IMR-90 (cell line): ENCODE data around the gene FMN1. TPM values are rescaled to one million over a fixed set of nuclear protein-coding genes. Genes with fewer than 3 reads are reported as not detected.

Source experiments
- ATAC-seq: fragments of 200-7000 bp; cut with Tn5 transposase; 2 replicates; pipeline ENCODE4 v1.9.1; 2020; ENCODE audit warnings: low read depth, mild to moderate bottlenecking, moderate library complexity
- BruUV-seq: library from RNA; stranded (reverse); fragments of 400-500 nt; replicated peaks from 2 replicates; lab custom pipeline; 2021; lab: Mats Ljungman, UMichigan
- CTCF ChIA-PET: fragments of 300-600 bp; formaldehyde crosslinking; extraction: SDS; loops from one replicate; lab custom pipeline; 2021; ENCODE audit warnings: antibody characterized with exemption; lab: Yijun Ruan, JAX
- POLR2A ChIA-PET: fragments of 300-600 bp; sonication (Branson Sonifier 250); formaldehyde crosslinking; loops from one replicate; lab custom pipeline; 2022; ENCODE audit warnings: antibody characterized with exemption; ENCODE audit not compliant: unreplicated experiment; lab: Charles Lee
- DNase-seq: peaks from one replicate; pipeline ENCODE4 v3.0.0; 2013
- H2AFZ ChIP-seq: replicated peaks from 2 replicates; pipeline ENCODE3; 2013; ENCODE audit warnings: low read length, mild to moderate bottlenecking; ENCODE audit not compliant: poor library complexity
- H2AK5ac ChIP-seq: 2 replicates; pipeline ENCODE4 v1.6.1; 2013; ENCODE audit warnings: low read depth, low read length, inconsistent platforms
- H2AK9ac ChIP-seq: replicated peaks from 2 replicates; pipeline ENCODE3; 2013; ENCODE audit warnings: mild to moderate bottlenecking, low read depth, low read length, moderate library complexity; ENCODE audit not compliant: poor library complexity
- H2BK120ac ChIP-seq: 2 replicates; pipeline ENCODE4 v1.6.1; 2013; ENCODE audit warnings: low read depth, low read length, inconsistent platforms
- H2BK15ac ChIP-seq: 3 replicates; pipeline ENCODE4 v1.6.1; 2013; ENCODE audit warnings: low read depth, low read length, inconsistent platforms
- H2BK20ac ChIP-seq: 2 replicates; pipeline ENCODE4 v1.6.1; 2013; ENCODE audit warnings: low read depth, mild to moderate bottlenecking, inconsistent platforms, low read length, moderate library complexity
- H2BK5ac ChIP-seq: 2 replicates; pipeline ENCODE4 v1.6.1; 2013; ENCODE audit warnings: mild to moderate bottlenecking, low read depth, low read length, inconsistent platforms; ENCODE audit not compliant: poor library complexity, severe bottlenecking
- H3K14ac ChIP-seq: replicated peaks from 2 replicates; pipeline ENCODE4 v1.6.1; 2013; ENCODE audit warnings: low read depth, low read length, inconsistent platforms
- H3K18ac ChIP-seq: 2 replicates; pipeline ENCODE4 v1.6.1; 2013; ENCODE audit warnings: low read depth, low read length, control low read depth
- H3K23ac ChIP-seq: 2 replicates; pipeline ENCODE4 v1.6.1; 2013; ENCODE audit warnings: low read depth, low read length, inconsistent platforms
- H3K27ac ChIP-seq: 2 replicates; pipeline ENCODE4 v1.5.1; 2013; ENCODE audit warnings: mild to moderate bottlenecking, control low read depth, low read length; ENCODE audit not compliant: insufficient read depth
- H3K27me3 ChIP-seq: 2 replicates; pipeline ENCODE4 v1.6.1; 2013; ENCODE audit warnings: low read length; ENCODE audit not compliant: control insufficient read depth, insufficient read depth
- H3K36me3 ChIP-seq: 2 replicates; pipeline ENCODE4 v1.6.1; 2013; ENCODE audit warnings: low read length, mixed read lengths; ENCODE audit not compliant: control insufficient read depth, insufficient read depth
- H3K4ac ChIP-seq: 2 replicates; pipeline ENCODE4 v1.6.1; 2013; ENCODE audit warnings: low read depth, low read length, inconsistent platforms
- H3K4me1 ChIP-seq: 2 replicates; pipeline ENCODE4 v1.6.1; 2013; ENCODE audit warnings: low read length, mixed read lengths; ENCODE audit not compliant: control insufficient read depth, insufficient read depth
- H3K4me2 ChIP-seq: 2 replicates; pipeline ENCODE4 v1.6.1; 2013; ENCODE audit warnings: low read depth, mild to moderate bottlenecking, control low read depth, low read length, moderate library complexity
- H3K4me3 ChIP-seq: 2 replicates; pipeline ENCODE4 v1.5.1; 2013; ENCODE audit warnings: low read depth, mild to moderate bottlenecking, control low read depth, low read length, moderate library complexity; ENCODE audit not compliant: insufficient read depth
- H3K56ac ChIP-seq: 2 replicates; pipeline ENCODE4 v1.6.1; 2013; ENCODE audit warnings: low read length, inconsistent platforms; ENCODE audit not compliant: insufficient read depth; ENCODE audit errors: extremely low read depth
- H3K79me1 ChIP-seq, 2 experiments: 2 replicates each; pipeline ENCODE4 v1.6.1; 2013; ENCODE audit warnings: low read length in 2 of 2, inconsistent platforms in 1 of 2, low read depth in 1 of 2
- H3K9ac ChIP-seq: 2 replicates; pipeline ENCODE4 v1.6.1; 2013; ENCODE audit warnings: low read depth, low read length, control low read depth
- H3K9me1 ChIP-seq: 2 replicates; pipeline ENCODE4 v1.6.1; 2013; ENCODE audit warnings: low read length, inconsistent platforms; ENCODE audit not compliant: insufficient read depth
- H3K9me3 ChIP-seq: 2 replicates; pipeline ENCODE4 v1.6.1; 2013; ENCODE audit warnings: low read length; ENCODE audit not compliant: control insufficient read depth, insufficient read depth
- H4K20me1 ChIP-seq: 2 replicates; pipeline ENCODE4 v1.6.1; 2013; ENCODE audit warnings: low read length, inconsistent platforms; ENCODE audit not compliant: insufficient read depth
- H4K5ac ChIP-seq: 2 replicates; pipeline ENCODE4 v1.6.1; 2013; ENCODE audit warnings: mild to moderate bottlenecking, low read depth, low read length, control low read depth
- H4K8ac ChIP-seq, 2 experiments: 2 replicates each; pipeline ENCODE4 v1.6.1; 2013; ENCODE audit warnings: low read depth in 2 of 2, low read length in 2 of 2, control low read depth in 1 of 2, inconsistent platforms in 1 of 2
- H4K91ac ChIP-seq: 2 replicates; pipeline ENCODE4 v1.6.1; 2013; ENCODE audit warnings: low read depth, low read length, inconsistent platforms; ENCODE audit not compliant: insufficient read depth
- POLR2A ChIP-seq: IDR thresholded peaks from 2 replicates; pipeline ENCODE4 v1.6.1; 2012; ENCODE audit warnings: mild to moderate bottlenecking, low read depth, low read length
- WGBS, 2 experiments: methylation state at CpG; one replicate each; pipeline versions ENCODE4 v1.1.5 to v1.1.7; 2013; ENCODE audit warnings: missing lambda C conversion rate in 2 of 2; ENCODE audit not compliant: insufficient read length in 1 of 2; ENCODE audit errors: extremely low coverage in 2 of 2; 5-methylcytosine and 5-hydroxymethylcytosine counted together
- dilution Hi-C: fragments of 300-500 bp; cut with HindIII; formaldehyde crosslinking; loops from one replicate; pipeline ENCODE4 v1.14.3; 2018; ENCODE audit warnings: low sequenced_read_pairs; ENCODE audit not compliant: unreplicated experiment
- in situ Hi-C: fragments of 300-500 bp; cut with MboI; formaldehyde crosslinking; loops from 3 replicates; pipeline ENCODE4 v1.14.3; 2019; ENCODE audit warnings: low sequenced_read_pairs, inconsistent platforms, mixed read lengths
- intact Hi-C: fragments of 100-400 bp; cut with micrococcal nuclease; formaldehyde crosslinking; loops from 2 replicates; pipeline ENCODE4 v1.10.0; 2022
- polyA plus RNA-seq, 3 experiments: library from polyadenylated mRNA; depleted of rRNA; stranded (reverse); fragments of >200 nt; gene quantifications; 2 replicates each; pipeline ENCODE4 v1.2.3, GENCODE V29; 2012; ENCODE audit warnings: low replicate concordance in 1 of 3
- total RNA-seq: library from RNA; depleted of rRNA; stranded (reverse); fragments of >200 nt; gene quantifications from 2 replicates; pipeline ENCODE4 v1.2.3, GENCODE V29; 2012
- TF ChIP-seq, protein P1 (sequence below): fragments of 150-350 bp; IDR thresholded peaks from 2 replicates; pipeline ENCODE4 v1.6.1; 2016; ENCODE audit warnings: low read depth, mild to moderate bottlenecking, low read length, moderate library complexity, borderline replicate concordance

Gene FMN1
- total and polyA plus RNA-seq, 2 of the 4 experiments (the other 2 are of a cell fraction) = 7.3 to 17.6 TPM

DNA sequence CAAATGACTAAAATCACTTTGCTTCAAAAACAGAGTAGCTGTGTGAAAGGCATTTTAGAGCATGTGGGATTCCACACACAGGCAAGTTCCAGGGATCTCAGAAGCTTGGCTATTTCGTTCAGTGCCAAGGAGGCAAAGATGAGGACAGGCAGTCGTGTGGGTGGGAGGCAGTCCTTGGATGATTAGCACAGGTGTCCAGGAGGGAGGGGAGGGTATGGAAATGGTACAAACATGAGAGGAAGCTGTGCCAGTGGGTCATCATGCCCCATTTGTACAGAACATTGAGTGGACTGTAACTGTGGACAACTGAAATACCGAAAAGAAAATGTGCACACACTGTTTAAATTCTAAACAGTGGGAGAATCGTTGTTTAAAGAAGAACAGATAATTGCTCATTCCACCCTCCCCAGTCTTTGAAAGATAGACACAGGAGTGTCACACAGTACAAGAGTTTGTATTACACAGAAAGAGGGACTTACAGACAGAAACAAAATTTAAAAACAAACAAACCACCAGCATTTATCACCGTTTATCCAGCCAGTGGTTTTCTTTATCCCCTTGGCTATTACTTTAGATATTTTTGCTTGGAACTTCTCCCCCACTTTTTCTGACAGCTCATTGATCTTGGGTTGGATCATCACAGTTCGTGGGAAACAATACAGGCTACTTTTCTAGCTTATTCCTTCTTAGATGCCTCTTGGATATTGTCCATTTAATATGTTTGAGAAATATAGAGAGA, 353.8 kb downstream of the FMN1 start:
- Histone ChIP-seq H3K14ac (peak overlapping the region; percentile 93), H3K4ac (peak overlapping the region; percentile 89), H2BK120ac (peak overlapping the region; percentile 81), H3K79me1 (peaks cover 48 to 73% of the 10 kb centered on the region in 2 experiments), H3K18ac (peak overlapping the region; percentile 99), H3K4me3 (peak overlapping the region; percentile 11; the same call in 1 of the 2 replicates), H4K8ac (peak overlapping the region; percentile 83 to 96), H4K91ac (peak overlapping the region; percentile 98), H3K56ac (peak overlapping the region; percentile 92), H2AK5ac (peak overlapping the region; percentile 99), H2BK20ac (peak overlapping the region; percentile 89), H2BK5ac (peak overlapping the region; percentile 100), H2AFZ (peak overlapping the region; percentile 37), H3K9me3 (no peaks in the 10 kb centered on the region), H3K27ac (peak overlapping the region; percentile 100), H4K5ac (peak overlapping the region; percentile 98), H3K4me2 (peak overlapping the region; percentile 69), H3K4me1 (peaks cover 16% of the 10 kb centered on the region), H2BK15ac (peak overlapping the region; percentile 99), H3K9ac (peak overlapping the region; percentile 88), H3K23ac (peak overlapping the region; percentile 89), H3K36me3 (peaks cover 4% of the 10 kb centered on the region), H4K20me1 (no peaks in the 10 kb centered on the region), H2AK9ac (peak overlapping the region; percentile 79), H3K9me1 (peaks cover 23% of the 10 kb centered on the region), H3K27me3 (no peaks in the 10 kb centered on the region)
- ATAC-seq (peak; percentile 43), DNase-seq (peak; percentile 80)
- no TSS peak for BruUV-seq
- peak; percentile 56; the same call in 1 of the 2 replicates for TF ChIP-seq POLR2A
- TF ChIP-seq, protein P1, sequence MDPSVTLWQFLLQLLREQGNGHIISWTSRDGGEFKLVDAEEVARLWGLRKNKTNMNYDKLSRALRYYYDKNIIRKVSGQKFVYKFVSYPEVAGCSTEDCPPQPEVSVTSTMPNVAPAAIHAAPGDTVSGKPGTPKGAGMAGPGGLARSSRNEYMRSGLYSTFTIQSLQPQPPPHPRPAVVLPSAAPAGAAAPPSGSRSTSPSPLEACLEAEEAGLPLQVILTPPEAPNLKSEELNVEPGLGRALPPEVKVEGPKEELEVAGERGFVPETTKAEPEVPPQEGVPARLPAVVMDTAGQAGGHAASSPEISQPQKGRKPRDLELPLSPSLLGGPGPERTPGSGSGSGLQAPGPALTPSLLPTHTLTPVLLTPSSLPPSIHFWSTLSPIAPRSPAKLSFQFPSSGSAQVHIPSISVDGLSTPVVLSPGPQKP = no peak
- CTCF ChIA-PET = no interaction called here
- WGBS, 2 experiments = 23% methylated on average over 2 of the region's 6 CpGs; no CpG with 5 or more reads in 1 of the 2 experiments
- intact Hi-C loops = loop anchor here (5.0 kb wide), 2 partner anchors 118 to 178 kb away; no protein-coding TSS in a partner anchor
- in situ Hi-C loops = loop anchor here (10.0 kb wide), 1 partner anchor 274 kb away; no protein-coding TSS in a partner anchor
- POLR2A ChIA-PET = no interaction called here
- dilution Hi-C loops = no loop called here
